Naive thymus-derived CD4-positive, alpha-beta T cell (primary cell): ENCODE data around the gene OGDH. TPM values are rescaled to one million over a fixed set of nuclear protein-coding genes. Genes with fewer than 3 reads are reported as not detected.
"Not testable (repeated sequence)": the region's sequence is repeated elsewhere in the genome, so short reads cannot be mapped to it uniquely, and the experiment has no call there.

Experiments used
- ATAC-seq: fragments of 150-1000 bp; cut with Tn5 transposase; 2 replicates; pipeline ENCODE4 v1.10.0; 2021; ENCODE audit warnings: mild to moderate bottlenecking, moderate library complexity
- CTCF ChIA-PET: fragments of 350-600 bp; sonication (Branson Sonifier 250); formaldehyde crosslinking; loops from one replicate; lab custom pipeline; 2021; ENCODE audit warnings: antibody characterized with exemption; lab: Charles Lee
- POLR2A ChIA-PET: fragments of 350-600 bp; sonication (Branson Sonifier 250); formaldehyde crosslinking; loops from one replicate; lab custom pipeline; 2021; ENCODE audit warnings: antibody characterized with exemption, inconsistent platforms; lab: Charles Lee
- DNase-seq, 9 donors: peaks; one replicate each; pipeline versions ENCODE4 v3.0.0 to v3.0.0-alpha.2; 2020 to 2022; ENCODE audit warnings: mixed read lengths in 1 of 9
- H3K27ac ChIP-seq: one replicate; pipeline ENCODE4 v1.7.0; 2013; ENCODE audit warnings: mild to moderate bottlenecking, low read depth, low read length, moderate library complexity
- H3K27me3 ChIP-seq, 2 donors: one replicate each; pipeline ENCODE4 v1.7.0; 2013; ENCODE audit warnings: low read length in 2 of 2, mild to moderate bottlenecking in 2 of 2, moderate library complexity in 2 of 2; ENCODE audit not compliant: control insufficient read depth in 2 of 2, insufficient read depth in 2 of 2
- H3K36me3 ChIP-seq, 3 experiments: 1 replicate in 2 of 3; 2 replicates in 1 of 3; pipeline ENCODE4 v1.7.0; 2013; ENCODE audit warnings: low read length in 3 of 3, mild to moderate bottlenecking in 3 of 3, moderate library complexity in 1 of 3; ENCODE audit not compliant: insufficient read depth in 3 of 3, control insufficient read depth in 2 of 3
- H3K4me1 ChIP-seq, 2 donors: one replicate each; pipeline ENCODE4 v1.7.0; 2013; ENCODE audit warnings: low read length in 2 of 2, mild to moderate bottlenecking in 2 of 2, moderate library complexity in 1 of 2; ENCODE audit not compliant: control insufficient read depth in 2 of 2, insufficient read depth in 2 of 2
- H3K4me3 ChIP-seq: 2 replicates; pipeline ENCODE4 v1.7.0; 2013; ENCODE audit warnings: mild to moderate bottlenecking, low read length
- H3K9me3 ChIP-seq, 3 experiments: 1 replicate in 2 of 3; 2 replicates in 1 of 3; pipeline ENCODE4 v1.7.0; 2013; ENCODE audit warnings: low read length in 3 of 3; ENCODE audit not compliant: control insufficient read depth in 2 of 3
- H3K27ac Mint-ChIP-seq, 9 donors: one replicate each; pipeline ENCODE4 v1.8.0; 2020 to 2022; ENCODE audit warnings: mixed read lengths in 9 of 9, mild to moderate bottlenecking in 8 of 9, moderate library complexity in 5 of 9, inconsistent platforms in 2 of 9
- H3K27me3 Mint-ChIP-seq, 5 donors: one replicate each; pipeline ENCODE4 v1.8.0; 2021 to 2022; ENCODE audit warnings: mixed read lengths in 5 of 5, mild to moderate bottlenecking in 1 of 5
- H3K36me3 Mint-ChIP-seq, 5 donors: one replicate each; pipeline ENCODE4 v1.8.0; 2020 to 2022; ENCODE audit warnings: mixed read lengths in 5 of 5, mild to moderate bottlenecking in 3 of 5, inconsistent platforms in 1 of 5
- H3K4me1 Mint-ChIP-seq, 7 donors: one replicate each; pipeline ENCODE4 v1.8.0; 2020 to 2022; ENCODE audit warnings: mixed read lengths in 7 of 7, mild to moderate bottlenecking in 3 of 7, inconsistent platforms in 1 of 7
- H3K4me3 Mint-ChIP-seq, 10 donors: one replicate each; pipeline ENCODE4 v1.8.0; 2020 to 2022; ENCODE audit warnings: mild to moderate bottlenecking in 10 of 10, mixed read lengths in 10 of 10, moderate library complexity in 6 of 10, inconsistent platforms in 2 of 10
- H3K9me3 Mint-ChIP-seq, 11 donors: one replicate each; pipeline ENCODE4 v1.8.0; 2020 to 2022; ENCODE audit warnings: mixed read lengths in 11 of 11, mild to moderate bottlenecking in 4 of 11, inconsistent platforms in 1 of 11, moderate library complexity in 1 of 11
- intact Hi-C, 2 donors: fragments of 100-400 bp; cut with micrococcal nuclease; formaldehyde crosslinking; loops; one replicate each; pipeline ENCODE4 v1.15.1; 2023
- polyA plus RNA-seq, 2 donors: library from polyadenylated mRNA; unstranded; fragments of 300-500 nt; fragmentation: Illumina TruSeq; gene quantifications; one replicate each; pipeline ENCODE4 v1.2.3, GENCODE V29; 2021
- total RNA-seq, 6 experiments: library from RNA in 5 of 6; stranded (reverse) in 5 of 6; gene quantifications; 1 replicate in 5 of 6; 2 replicates in 1 of 6; pipeline ENCODE4 v1.2.3 and lab custom pipeline; 2021 to 2026

Gene OGDH
- total and polyA plus RNA-seq, 7 experiments from 2014 or later: 20.3 to 122 (median 64.2) TPM

DNA sequence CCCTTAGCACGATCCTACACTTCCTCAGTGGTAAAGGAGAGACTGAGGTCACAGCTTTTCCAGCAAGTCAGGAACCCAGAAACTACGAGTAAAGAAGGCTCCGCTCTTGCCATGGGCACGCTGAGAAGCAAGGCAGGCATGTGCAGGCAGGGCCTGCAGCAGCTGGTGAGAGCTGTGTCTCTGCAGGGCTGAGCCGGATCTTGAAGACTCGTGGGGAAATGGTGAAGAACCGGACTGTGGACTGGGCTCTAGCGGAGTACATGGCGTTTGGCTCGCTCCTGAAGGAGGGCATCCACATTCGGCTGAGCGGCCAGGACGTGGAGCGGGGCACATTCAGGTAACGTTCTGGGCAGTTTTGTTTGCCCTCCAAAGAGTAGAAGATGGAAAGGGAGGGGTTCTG lies 90.3 kb downstream of the OGDH start:
- DNase-seq: no peak
- peaks cover 0 to 5% (median 0%) of the 10 kb centered on the region in 7 donors for H3K4me1 Mint-ChIP-seq
- H3K4me3 ChIP-seq: no peak overlapping the region
- ChIA-PET POLR2A (no interaction called here), CTCF (no interaction called here)
- ATAC-seq: no peak
- H3K4me3 Mint-ChIP-seq: no peak overlapping the region
- peak overlapping the region in 1 of 9 donors; percentile 76 for H3K27ac Mint-ChIP-seq
- no peak overlapping the region for H3K27ac ChIP-seq
- no peaks in the 10 kb centered on the region for H3K27me3 Mint-ChIP-seq
- H3K9me3 Mint-ChIP-seq: peaks cover 0 to 10% (median 0%) of the 10 kb centered on the region in 11 donors
- peaks cover 18 to 77% (median 20%) of the 10 kb centered on the region in 3 experiments for H3K36me3 ChIP-seq
- H3K27me3 ChIP-seq: no peaks in the 10 kb centered on the region
- no peaks in the 10 kb centered on the region for H3K9me3 ChIP-seq
- peaks cover 18 to 79% (median 48%) of the 10 kb centered on the region in 5 donors for H3K36me3 Mint-ChIP-seq
- H3K4me1 ChIP-seq: no peaks in the 10 kb centered on the region
- intact Hi-C loops: no loop called here

GRCh38 chr7:44697136-44698045 lies 91.0 kb downstream of the OGDH start:
- peaks cover 0 to 5% (median 0%) of the 10 kb centered on the region in 7 donors for H3K4me1 Mint-ChIP-seq
- DNase-seq: no peak
- H3K36me3 Mint-ChIP-seq: peaks cover 18 to 79% (median 45%) of the 10 kb centered on the region in 5 donors
- POLR2A ChIA-PET: no interaction called here
- ATAC-seq: no peak
- intact Hi-C loops: no loop called here
- H3K27ac Mint-ChIP-seq: peak overlapping the region in 1 of 9 donors; percentile 54
- no peak overlapping the region for H3K27ac ChIP-seq
- H3K9me3 Mint-ChIP-seq: peaks cover 0 to 10% (median 0%) of the 10 kb centered on the region in 11 donors
- no peaks in the 10 kb centered on the region for H3K4me1 ChIP-seq
- H3K27me3 Mint-ChIP-seq: no peaks in the 10 kb centered on the region
- H3K27me3 ChIP-seq: no peaks in the 10 kb centered on the region
- H3K36me3 ChIP-seq: peaks cover 18 to 83% (median 20%) of the 10 kb centered on the region in 3 experiments
- CTCF ChIA-PET: no interaction called here
- no peaks in the 10 kb centered on the region for H3K9me3 ChIP-seq
- no peak overlapping the region for H3K4me3 Mint-ChIP-seq
- no peak overlapping the region for H3K4me3 ChIP-seq

DNA sequence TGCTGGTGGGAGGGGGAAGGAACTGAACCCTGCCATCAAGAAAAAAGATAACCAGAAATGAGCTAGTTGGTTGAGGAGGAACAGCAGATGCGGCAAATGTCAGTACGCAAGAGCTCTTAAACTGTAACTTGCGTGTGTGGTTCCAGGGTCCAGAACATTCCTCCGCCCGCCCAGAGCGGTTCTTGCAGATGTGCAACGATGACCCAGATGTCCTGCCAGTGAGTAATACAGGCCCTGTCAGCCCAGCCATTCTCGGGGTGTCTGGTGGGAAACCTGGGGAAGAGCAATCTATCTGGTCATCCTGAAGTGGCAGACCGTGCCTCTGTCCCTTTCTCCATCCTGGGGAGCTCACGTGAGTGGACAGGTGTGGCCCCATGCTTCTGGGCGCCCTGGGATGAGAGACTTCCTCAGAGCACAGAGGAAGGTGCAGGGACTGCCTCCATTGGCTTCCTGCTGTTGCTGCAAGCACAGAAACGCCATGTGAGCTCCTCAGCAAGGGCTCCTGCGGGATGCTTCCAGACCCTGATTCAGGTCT lies 91.7 kb downstream of the OGDH start:
- ATAC-seq (no peak), DNase-seq (no peak)
- Mint-ChIP-seq H3K4me1 (peaks cover 0 to 5% (median 0%) of the 10 kb centered on the region in 7 donors), H3K36me3 (peaks cover 18 to 83% (median 43%) of the 10 kb centered on the region in 5 donors), H3K27me3 (no peaks in the 10 kb centered on the region), H3K4me3 (no peak overlapping the region), H3K9me3 (peaks cover 0 to 10% (median 0%) of the 10 kb centered on the region in 11 donors), H3K27ac (peak overlapping the region in 1 of 9 donors; percentile 54)
- CTCF ChIA-PET: no interaction called here
- no peak overlapping the region for H3K4me3 ChIP-seq
- POLR2A ChIA-PET: no interaction called here
- H3K9me3 ChIP-seq: no peaks in the 10 kb centered on the region
- intact Hi-C loops: no loop called here
- H3K36me3 ChIP-seq: peaks cover 18 to 86% (median 20%) of the 10 kb centered on the region in 3 experiments
- H3K4me1 ChIP-seq: no peaks in the 10 kb centered on the region
- no peaks in the 10 kb centered on the region for H3K27me3 ChIP-seq
- H3K27ac ChIP-seq: no peak overlapping the region

GRCh38 chr7:44699598-44699997 lies 93.2 kb downstream of the OGDH start:
- POLR2A ChIA-PET: interaction anchor here (2.0 kb wide), 1 partner anchor 97 kb away, joined by 4 read pairs; no protein-coding TSS in a partner anchor
- peak overlapping the region in 2 of 9 donors; percentile 36 to 68 for H3K27ac Mint-ChIP-seq
- not testable (repeated sequence) for H3K4me1 ChIP-seq

GRCh38 chr7:44700322-44700721 lies 93.9 kb downstream of the OGDH start:
- CTCF ChIA-PET: interaction anchor here (0.7 kb wide), 1 partner anchor 43 kb away, joined by 3 read pairs; no protein-coding TSS in a partner anchor

More at GRCh38 chr7:44699598-44699997, 93.2 kb downstream of the OGDH start:
- H3K27me3 Mint-ChIP-seq, ATAC-seq, H3K4me1 Mint-ChIP-seq, H3K4me3 ChIP-seq, DNase-seq, H3K9me3 ChIP-seq, H3K27me3 ChIP-seq, H3K27ac ChIP-seq, H3K4me3 Mint-ChIP-seq, intact Hi-C loops: not testable (repeated sequence)
- H3K36me3 Mint-ChIP-seq: peaks cover 11 to 79% (median 48%) of the 10 kb centered on the region in 5 donors
- H3K9me3 Mint-ChIP-seq: peaks cover 0 to 10% (median 0%) of the 10 kb centered on the region in 11 donors
- CTCF ChIA-PET: interaction anchor here (0.6 kb wide), 1 partner anchor 68 kb away, joined by 3 read pairs; no protein-coding TSS in a partner anchor
- H3K36me3 ChIP-seq: peaks cover 15 to 78% (median 20%) of the 10 kb centered on the region in 3 experiments

GRCh38 chr7:44703391-44703790 lies 97.0 kb downstream of the OGDH start:
- H3K4me3 ChIP-seq, H3K27ac ChIP-seq, H3K4me1 Mint-ChIP-seq, H3K9me3 ChIP-seq, H3K4me3 Mint-ChIP-seq, H3K4me1 ChIP-seq, H3K27ac Mint-ChIP-seq, H3K9me3 Mint-ChIP-seq, intact Hi-C loops, H3K27me3 Mint-ChIP-seq, DNase-seq, ATAC-seq, H3K27me3 ChIP-seq: not testable (repeated sequence)
- ChIA-PET POLR2A (interaction anchor here (1.2 kb wide), 1 partner anchor 144 kb away, joined by 3 read pairs; the partner anchor contains the start of gene H2AZ2), CTCF (interaction anchor here (0.7 kb wide), 1 partner anchor 74 kb away, joined by 4 read pairs; no protein-coding TSS in a partner anchor)
- peaks cover 12 to 62% (median 31%) of the 10 kb centered on the region in 5 donors for H3K36me3 Mint-ChIP-seq
- H3K36me3 ChIP-seq: peaks cover 0 to 63% (median 8%) of the 10 kb centered on the region in 3 experiments

More at GRCh38 chr7:44700322-44700721, 93.9 kb downstream of the OGDH start:
- no peak for ATAC-seq
- Mint-ChIP-seq H3K27me3 (no peaks in the 10 kb centered on the region), H3K9me3 (peaks cover 0 to 10% (median 0%) of the 10 kb centered on the region in 11 donors), H3K4me3 (no peak overlapping the region), H3K36me3 (peaks cover 12 to 79% (median 48%) of the 10 kb centered on the region in 5 donors), H3K27ac (peak overlapping the region in 1 of 9 donors; percentile 51), H3K4me1 (peaks cover 0 to 5% (median 0%) of the 10 kb centered on the region in 7 donors)
- Histone ChIP-seq H3K27me3 (no peaks in the 10 kb centered on the region), H3K27ac (no peak overlapping the region), H3K36me3 (peaks cover 12 to 73% (median 20%) of the 10 kb centered on the region in 3 experiments), H3K4me3 (no peak overlapping the region), H3K9me3 (no peaks in the 10 kb centered on the region), H3K4me1 (no peaks in the 10 kb centered on the region)
- DNase-seq: no peak
- POLR2A ChIA-PET: interaction anchor here (2.0 kb wide), 1 partner anchor 97 kb away, joined by 4 read pairs; no protein-coding TSS in a partner anchor
- intact Hi-C loops: no loop called here
